Memory B cell (primary cell): ENCODE measurements around the gene TMEM143.
"Not testable (repeated sequence)": the region's sequence is repeated elsewhere in the genome, so short reads cannot be mapped to it uniquely, and the experiment has no call there.

Source experiments
- ATAC-seq: fragments of 150-1000 bp; cut with Tn5 transposase; 2 replicates; pipeline ENCODE4 v1.10.0; 2021; ENCODE audit warnings: low read depth, mild to moderate bottlenecking, moderate library complexity
- DNase-seq, 2 donors: peaks; one replicate each; pipeline ENCODE4 v3.0.0; 2022; ENCODE audit warnings: low spot score in 2 of 2
- H3K27ac Mint-ChIP-seq: one replicate; pipeline ENCODE4 v1.8.0; 2022; ENCODE audit warnings: mild to moderate bottlenecking, moderate library complexity, mixed read lengths
- H3K27me3 Mint-ChIP-seq: one replicate; pipeline ENCODE4 v1.8.0; 2022; ENCODE audit warnings: mixed read lengths
- H3K36me3 Mint-ChIP-seq: one replicate; pipeline ENCODE4 v1.8.0; 2022; ENCODE audit warnings: mild to moderate bottlenecking, mixed read lengths
- H3K4me1 Mint-ChIP-seq: one replicate; pipeline ENCODE4 v1.8.0; 2022; ENCODE audit warnings: mixed read lengths
- H3K4me3 Mint-ChIP-seq: one replicate; pipeline ENCODE4 v1.8.0; 2022; ENCODE audit warnings: mild to moderate bottlenecking, moderate library complexity, mixed read lengths
- H3K9me3 Mint-ChIP-seq: one replicate; pipeline ENCODE4 v1.8.0; 2022; ENCODE audit warnings: mixed read lengths

TMEM143 gene

DNA sequence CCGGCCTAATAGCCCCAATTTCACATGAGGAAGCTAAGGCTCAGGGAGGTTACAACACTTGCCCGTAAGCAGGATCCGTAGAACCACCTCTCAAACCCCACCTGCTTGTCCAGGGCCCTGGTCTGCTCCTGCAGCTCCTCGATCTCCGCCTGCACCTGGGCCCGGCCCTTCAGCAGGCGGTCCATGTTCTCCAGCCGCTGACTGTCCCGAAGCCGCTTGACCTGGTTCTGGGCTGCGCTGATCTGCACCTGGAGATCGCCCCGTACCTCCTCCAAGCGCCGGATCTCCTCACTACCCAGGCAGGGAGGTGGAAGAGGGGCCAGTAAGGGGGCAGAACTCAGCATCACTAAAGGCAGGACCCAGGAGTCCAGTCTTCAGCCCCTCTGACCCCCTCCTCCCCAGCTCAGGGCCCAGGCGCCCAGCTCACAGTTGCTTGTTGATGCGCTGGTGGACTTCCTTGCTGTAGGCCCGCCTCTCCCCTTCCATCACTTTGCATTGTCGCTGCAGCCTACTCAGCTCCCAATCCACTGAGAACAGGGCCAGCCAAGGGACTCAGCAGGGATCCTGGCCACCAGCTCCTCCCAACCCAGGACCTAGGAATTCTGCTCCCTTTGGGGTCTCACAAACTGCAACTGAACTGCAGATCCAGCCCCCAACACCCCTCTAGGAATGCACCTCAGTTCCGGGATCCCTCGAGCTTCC is 45.3 kb downstream of the TMEM143 start:
- peaks cover under 1% of the 10 kb centered on the region for H3K9me3 Mint-ChIP-seq
- ATAC-seq (no peak), DNase-seq (no peak)
- peaks cover under 1% of the 10 kb centered on the region for H3K36me3 Mint-ChIP-seq
- no peak overlapping the region for H3K27ac Mint-ChIP-seq
- no peaks in the 10 kb centered on the region for H3K27me3 Mint-ChIP-seq
- peaks cover 22% of the 10 kb centered on the region for H3K4me1 Mint-ChIP-seq
- no peak overlapping the region for H3K4me3 Mint-ChIP-seq

DNA sequence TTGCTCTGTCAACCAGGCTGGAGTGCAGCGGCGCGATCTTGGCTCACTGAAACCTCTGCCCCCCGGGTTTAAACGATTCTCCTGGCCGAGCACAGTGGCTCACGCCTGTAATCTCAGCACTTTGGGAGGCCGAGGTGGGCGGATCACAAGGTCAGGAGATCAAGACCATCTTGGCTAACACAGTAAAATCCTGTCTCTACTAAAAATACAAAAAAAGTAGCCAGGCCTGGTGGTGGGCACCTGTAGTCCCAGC is 46.1 kb downstream of the TMEM143 start:
- not testable (repeated sequence) for H3K36me3 Mint-ChIP-seq, DNase-seq, H3K27me3 Mint-ChIP-seq, H3K9me3 Mint-ChIP-seq, H3K27ac Mint-ChIP-seq, ATAC-seq, H3K4me3 Mint-ChIP-seq
- H3K4me1 Mint-ChIP-seq = peaks cover 18% of the 10 kb centered on the region

DNA sequence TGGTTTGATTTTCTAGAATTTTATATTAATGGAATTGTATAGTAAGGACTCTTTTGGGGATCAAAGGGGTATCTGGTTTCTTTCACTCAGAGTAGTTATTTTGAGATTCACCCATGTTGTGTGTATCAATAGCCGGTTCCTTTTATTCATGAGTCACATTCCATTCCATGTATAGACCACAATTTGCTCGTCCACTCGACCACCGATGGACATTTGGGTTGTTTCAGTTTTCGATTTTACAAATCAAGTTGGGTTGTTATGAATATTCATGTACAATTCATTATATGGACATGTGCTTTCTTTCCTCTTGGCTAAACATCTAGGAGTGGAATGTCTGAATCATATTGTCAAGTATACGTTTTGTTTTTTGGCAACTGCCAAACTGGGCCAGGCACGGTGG is 48.0 kb downstream of the TMEM143 start:
- Mint-ChIP-seq H3K9me3 (no peaks in the 10 kb centered on the region), H3K27ac (no peak overlapping the region), H3K4me1 (peaks cover 9% of the 10 kb centered on the region), H3K4me3 (no peak overlapping the region), H3K27me3 (peaks cover 2% of the 10 kb centered on the region), H3K36me3 (no peaks in the 10 kb centered on the region)
- DNase-seq (no peak), ATAC-seq (no peak)

DNA sequence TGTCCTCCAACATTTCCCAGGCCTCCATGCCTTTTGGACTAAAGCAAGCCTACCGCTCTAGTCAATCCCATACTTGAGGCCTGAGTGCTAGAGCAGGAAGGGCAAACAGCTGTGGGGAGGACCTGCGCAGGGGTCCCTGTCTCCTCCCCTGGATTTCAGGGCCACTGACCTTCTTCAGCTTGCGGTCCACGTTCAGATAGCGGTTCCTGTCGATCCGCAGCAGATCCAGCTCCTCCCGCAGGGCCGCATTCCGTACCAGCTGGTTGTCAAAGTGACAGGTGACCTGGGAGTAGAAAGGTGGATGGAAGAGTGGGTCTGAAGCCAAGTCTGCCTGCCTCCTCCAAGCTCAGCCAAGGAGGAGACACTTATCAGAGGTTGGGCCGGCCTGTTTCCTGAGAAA is 52.4 kb downstream of the TMEM143 start:
- Mint-ChIP-seq H3K4me1 (no peaks in the 10 kb centered on the region), H3K9me3 (no peaks in the 10 kb centered on the region), H3K27me3 (peaks cover 2% of the 10 kb centered on the region), H3K4me3 (no peak overlapping the region), H3K36me3 (no peaks in the 10 kb centered on the region), H3K27ac (no peak overlapping the region)
- ATAC-seq = no peak
- no peak for DNase-seq

DNA sequence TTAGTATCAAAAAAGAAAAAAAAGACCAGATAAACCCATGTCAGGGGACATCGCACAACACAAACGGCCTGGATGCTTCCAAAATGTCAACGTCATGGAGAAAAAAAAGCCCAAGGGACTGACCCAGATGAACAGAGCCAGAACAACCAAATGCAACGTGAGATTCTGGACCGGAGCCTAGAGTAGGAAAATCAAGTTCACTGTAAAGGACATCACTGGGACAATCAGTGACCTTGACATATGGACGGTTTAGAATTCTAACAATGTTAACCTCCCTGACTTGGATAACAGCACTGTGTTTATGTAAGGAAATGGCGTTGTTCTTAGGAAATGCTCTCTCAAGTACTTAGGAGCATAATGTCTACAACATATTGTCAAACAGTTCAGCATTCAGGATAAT is 53.5 kb downstream of the TMEM143 start:
- no peaks in the 10 kb centered on the region for H3K4me1 Mint-ChIP-seq
- DNase-seq (no peak), ATAC-seq (no peak)
- no peaks in the 10 kb centered on the region for H3K36me3 Mint-ChIP-seq
- H3K4me3 Mint-ChIP-seq = no peak overlapping the region
- H3K27ac Mint-ChIP-seq = no peak overlapping the region
- H3K9me3 Mint-ChIP-seq = no peaks in the 10 kb centered on the region
- H3K27me3 Mint-ChIP-seq = peaks cover 2% of the 10 kb centered on the region

DNA sequence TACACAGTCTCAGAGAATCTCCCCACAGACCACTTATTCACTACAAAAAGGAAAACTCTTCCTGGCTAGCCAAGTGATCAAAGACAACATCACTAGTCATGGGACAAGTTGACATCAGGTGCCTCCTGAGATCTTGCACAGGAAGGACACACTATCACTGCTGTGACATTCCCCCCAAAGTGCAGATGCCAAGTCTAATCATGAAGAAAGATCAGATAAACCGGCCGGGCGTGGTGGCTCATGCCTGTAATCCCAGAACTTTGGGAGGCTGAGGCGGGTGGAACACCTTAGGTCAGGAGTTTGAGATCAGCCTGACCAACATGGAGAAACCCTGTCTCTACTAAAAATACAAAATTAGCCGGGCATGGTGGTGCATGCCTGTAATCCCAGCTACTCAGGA is 54.0 kb downstream of the TMEM143 start:
- not testable (repeated sequence) for DNase-seq, H3K27ac Mint-ChIP-seq, H3K9me3 Mint-ChIP-seq, H3K36me3 Mint-ChIP-seq, H3K27me3 Mint-ChIP-seq, ATAC-seq, H3K4me1 Mint-ChIP-seq, H3K4me3 Mint-ChIP-seq

DNA sequence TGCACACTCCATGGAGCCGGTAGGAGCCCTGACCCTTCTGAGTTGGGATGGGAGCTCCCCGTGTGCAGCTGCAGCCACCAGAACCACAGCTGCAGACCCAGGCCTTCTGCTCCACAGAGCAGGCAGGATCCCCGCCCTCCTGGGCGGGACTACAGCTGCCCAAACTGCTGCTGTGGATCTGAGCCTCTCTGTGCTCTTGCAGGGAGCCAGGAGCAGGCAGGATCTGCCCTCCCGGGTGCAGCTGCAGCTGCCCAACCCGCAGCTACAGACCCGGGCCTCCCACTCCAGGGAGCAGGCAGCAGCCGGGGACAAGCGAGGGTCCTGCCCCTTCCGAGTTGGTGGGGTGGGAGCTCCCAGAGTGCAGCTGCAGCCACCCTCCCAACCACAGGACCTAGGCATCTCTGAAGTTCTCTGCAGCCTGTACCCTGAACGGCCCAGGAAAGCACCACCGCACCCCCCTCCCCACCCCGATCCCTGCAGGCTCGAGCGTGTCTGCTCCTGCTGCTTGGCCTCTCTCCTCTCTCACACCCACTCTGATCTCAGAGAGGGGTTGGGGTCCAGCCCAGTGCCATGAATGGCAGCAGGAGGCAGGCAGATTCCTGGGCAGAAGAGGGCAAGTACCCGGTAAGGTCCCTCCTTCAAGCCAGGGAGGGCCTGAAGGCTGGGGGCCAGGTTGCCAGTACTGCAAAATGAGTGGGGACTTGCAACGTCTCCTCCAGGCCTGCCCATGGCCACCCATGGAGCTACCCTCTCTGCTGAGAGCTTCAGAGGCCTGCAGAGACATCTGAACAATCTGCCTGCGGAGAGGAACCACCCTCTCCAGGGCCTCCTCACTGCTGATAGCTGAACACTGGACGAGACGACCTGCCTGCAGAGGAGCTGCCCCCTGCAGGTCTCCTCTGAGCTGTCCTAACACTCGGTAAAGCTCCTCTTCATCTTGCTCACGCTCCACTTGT is 54.8 kb downstream of the TMEM143 start:
- no peak for DNase-seq
- H3K4me1 Mint-ChIP-seq = no peaks in the 10 kb centered on the region
- no peak for ATAC-seq
- no peak overlapping the region for H3K4me3 Mint-ChIP-seq
- peaks cover 2% of the 10 kb centered on the region for H3K27me3 Mint-ChIP-seq
- no peaks in the 10 kb centered on the region for H3K36me3 Mint-ChIP-seq
- H3K9me3 Mint-ChIP-seq = no peaks in the 10 kb centered on the region
- H3K27ac Mint-ChIP-seq = no peak overlapping the region

DNA sequence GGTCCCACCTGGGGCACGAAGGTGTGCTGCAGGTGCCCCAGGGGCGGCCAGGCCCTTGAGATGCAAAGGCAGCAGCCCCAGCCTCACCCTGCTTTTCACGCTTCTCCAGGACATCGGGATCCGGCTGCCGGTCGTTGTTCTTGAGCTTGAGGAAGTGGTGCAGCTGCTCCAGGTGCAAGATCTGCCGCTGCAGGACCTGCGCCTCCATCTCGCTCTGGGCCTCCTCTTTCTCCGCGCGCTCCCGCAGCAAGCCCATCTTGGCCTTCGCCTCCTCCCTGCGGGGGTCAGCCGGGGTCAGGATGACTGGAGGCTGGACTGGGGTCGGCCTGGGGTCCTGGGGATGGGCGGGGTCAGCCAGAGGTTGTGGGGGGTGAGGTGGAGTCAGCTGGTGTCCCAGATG is 59.9 kb downstream of the TMEM143 start:
- no peak for ATAC-seq
- Mint-ChIP-seq H3K4me3 (no peak overlapping the region), H3K27ac (no peak overlapping the region), H3K36me3 (no peaks in the 10 kb centered on the region), H3K9me3 (no peaks in the 10 kb centered on the region), H3K27me3 (peaks cover under 1% of the 10 kb centered on the region), H3K4me1 (no peaks in the 10 kb centered on the region)
- no peak for DNase-seq

DNA sequence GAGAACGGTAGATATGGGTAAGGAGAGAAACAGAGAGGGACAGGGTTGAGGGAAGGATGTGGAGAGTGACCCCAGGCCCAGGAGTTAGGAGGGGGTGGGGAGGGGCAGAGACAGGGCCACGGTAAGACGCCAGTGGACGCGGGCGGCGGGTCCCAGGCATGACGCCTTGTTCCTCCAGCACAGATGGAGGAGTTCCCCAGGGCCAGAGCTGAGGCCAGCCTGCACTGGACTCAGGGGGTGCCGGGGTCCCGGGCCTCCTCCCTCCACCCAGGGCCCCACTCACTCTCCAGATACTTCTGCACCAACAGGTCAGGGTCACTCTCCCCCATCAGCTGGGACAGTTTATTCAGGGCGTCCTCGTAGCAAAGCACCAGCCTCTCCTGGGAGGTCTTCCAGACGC is 60.4 kb downstream of the TMEM143 start:
- peaks cover 1% of the 10 kb centered on the region for H3K27me3 Mint-ChIP-seq
- H3K27ac Mint-ChIP-seq = no peak overlapping the region
- no peak for ATAC-seq
- no peaks in the 10 kb centered on the region for H3K9me3 Mint-ChIP-seq
- no peaks in the 10 kb centered on the region for H3K36me3 Mint-ChIP-seq
- no peaks in the 10 kb centered on the region for H3K4me1 Mint-ChIP-seq
- DNase-seq = no peak
- H3K4me3 Mint-ChIP-seq = no peak overlapping the region

DNA sequence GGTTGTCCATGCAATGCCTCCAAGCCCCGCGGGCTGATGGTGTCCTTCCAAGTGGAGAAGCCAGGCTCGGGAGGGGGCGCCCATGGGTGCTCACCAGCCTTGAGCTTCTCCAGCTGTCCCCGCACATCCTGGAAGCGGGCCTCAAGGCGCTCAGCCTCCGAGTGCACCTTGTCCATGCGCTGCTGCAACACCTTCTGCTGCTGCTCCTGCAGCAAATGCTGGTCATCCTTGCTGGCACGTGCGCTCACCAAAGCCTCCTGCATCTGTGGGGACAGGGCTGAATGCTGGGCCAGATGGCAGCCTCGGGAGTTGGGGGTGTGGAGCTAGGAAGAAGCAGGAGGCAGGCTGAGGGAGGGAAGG is 61.2 kb downstream of the TMEM143 start:
- ATAC-seq (no peak), DNase-seq (no peak)
- H3K4me3 Mint-ChIP-seq = no peak overlapping the region
- no peak overlapping the region for H3K27ac Mint-ChIP-seq
- peaks cover 1% of the 10 kb centered on the region for H3K27me3 Mint-ChIP-seq
- H3K36me3 Mint-ChIP-seq = no peaks in the 10 kb centered on the region
- H3K4me1 Mint-ChIP-seq = no peaks in the 10 kb centered on the region
- H3K9me3 Mint-ChIP-seq = no peaks in the 10 kb centered on the region

DNA sequence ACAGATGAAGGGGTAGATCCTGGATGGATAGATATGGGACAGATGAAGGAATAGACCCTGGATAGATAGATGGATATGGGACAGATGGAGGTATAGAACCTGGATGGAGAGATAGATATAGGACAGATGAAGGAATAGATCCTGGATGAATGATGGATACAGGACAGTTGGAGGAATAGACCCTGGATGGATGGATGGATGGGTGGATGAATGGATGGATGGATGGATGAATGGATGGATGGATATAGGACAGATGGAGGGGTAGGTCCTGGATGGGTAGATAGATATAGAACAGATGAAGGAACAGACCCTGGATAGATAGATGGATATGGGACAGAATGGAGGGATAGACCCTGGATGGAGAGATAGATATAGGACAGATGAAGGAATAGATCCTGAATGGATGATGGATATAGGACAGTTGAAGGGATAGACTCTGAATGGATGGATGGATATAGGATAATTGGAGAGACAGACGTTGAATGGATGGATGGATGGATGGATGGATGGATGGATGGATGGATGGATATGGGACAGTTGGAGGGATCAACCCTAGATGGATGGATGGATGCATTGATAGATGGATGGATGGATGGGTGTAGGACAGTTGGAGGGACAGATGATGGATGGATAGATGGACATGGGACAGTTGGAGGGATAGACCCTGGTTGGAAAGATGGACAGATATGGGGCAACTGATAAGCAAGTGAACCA is 61.7 kb downstream of the TMEM143 start:
- ATAC-seq (no peak), DNase-seq (no peak)
- no peaks in the 10 kb centered on the region for H3K36me3 Mint-ChIP-seq
- H3K4me3 Mint-ChIP-seq = no peak overlapping the region
- H3K27ac Mint-ChIP-seq = no peak overlapping the region
- H3K9me3 Mint-ChIP-seq = no peaks in the 10 kb centered on the region
- H3K27me3 Mint-ChIP-seq = peaks cover 1% of the 10 kb centered on the region
- H3K4me1 Mint-ChIP-seq = no peaks in the 10 kb centered on the region

DNA sequence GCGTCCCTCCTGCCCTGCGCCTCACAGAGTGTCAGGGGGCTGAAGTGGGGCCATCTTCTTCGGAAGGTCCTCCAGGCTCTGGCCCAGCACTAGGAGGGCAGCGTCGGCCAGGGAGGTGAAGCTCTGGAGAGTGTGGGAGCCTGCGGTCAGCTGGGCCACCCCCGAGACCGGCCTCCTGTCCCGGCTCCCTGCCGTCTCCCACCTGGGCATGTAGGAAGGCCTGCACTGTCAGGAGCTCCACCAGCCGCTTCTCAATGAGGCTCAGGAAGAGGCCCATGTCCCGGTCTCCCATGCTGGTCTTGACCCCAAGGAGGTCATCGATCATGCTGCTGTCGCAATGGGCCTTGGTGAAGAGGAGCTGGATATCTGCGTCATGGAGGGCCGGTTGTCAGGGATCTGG is 65.8 kb downstream of the TMEM143 start:
- H3K9me3 Mint-ChIP-seq = no peaks in the 10 kb centered on the region
- H3K27me3 Mint-ChIP-seq = peaks cover 7% of the 10 kb centered on the region
- no peak for DNase-seq
- peaks cover 2% of the 10 kb centered on the region for H3K36me3 Mint-ChIP-seq
- no peak overlapping the region for H3K27ac Mint-ChIP-seq
- no peaks in the 10 kb centered on the region for H3K4me1 Mint-ChIP-seq
- ATAC-seq = no peak
- no peak overlapping the region for H3K4me3 Mint-ChIP-seq

DNA sequence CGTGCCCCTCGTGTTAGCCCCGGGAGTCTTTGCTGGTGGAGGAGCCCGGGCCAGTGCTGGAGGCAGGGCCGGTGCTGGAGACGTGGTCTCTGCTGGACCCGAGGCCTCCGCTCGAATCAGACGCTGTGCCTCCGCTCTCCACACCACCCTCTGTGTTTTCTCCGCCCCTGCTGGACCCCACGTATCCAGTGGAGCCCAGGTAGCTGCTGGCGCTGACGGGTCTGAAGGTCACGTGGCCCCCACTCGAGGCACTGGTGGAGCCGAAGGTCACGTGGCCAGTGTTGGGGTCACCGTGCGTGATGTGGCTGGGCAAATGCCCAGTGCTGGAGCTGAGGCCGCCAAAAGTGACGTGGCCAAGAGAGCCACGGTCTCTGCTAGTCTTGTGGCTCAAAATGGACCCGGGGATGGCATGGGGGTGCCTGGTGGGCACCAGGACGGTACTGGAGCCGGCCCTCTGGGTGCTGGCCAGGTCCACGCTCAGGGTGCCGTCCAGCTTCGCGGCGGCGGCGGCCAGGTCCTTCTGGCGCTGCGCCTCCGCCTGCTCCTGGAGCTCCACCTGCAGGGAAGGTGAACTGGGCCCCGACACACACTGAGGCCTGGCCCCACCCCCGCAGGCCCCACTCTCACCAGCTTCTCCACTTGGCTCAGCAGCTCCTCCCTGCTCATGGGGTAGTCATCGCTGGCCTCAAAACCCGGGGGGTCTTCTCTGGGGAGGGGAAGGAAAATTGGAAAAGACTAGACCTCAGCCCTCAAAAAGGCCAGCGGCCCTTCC is 66.6 kb downstream of the TMEM143 start:
- Mint-ChIP-seq H3K27me3 (peaks cover 7% of the 10 kb centered on the region), H3K4me1 (no peaks in the 10 kb centered on the region), H3K9me3 (no peaks in the 10 kb centered on the region), H3K4me3 (no peak overlapping the region), H3K27ac (no peak overlapping the region), H3K36me3 (peaks cover 2% of the 10 kb centered on the region)
- DNase-seq = no peak
- no peak for ATAC-seq

DNA sequence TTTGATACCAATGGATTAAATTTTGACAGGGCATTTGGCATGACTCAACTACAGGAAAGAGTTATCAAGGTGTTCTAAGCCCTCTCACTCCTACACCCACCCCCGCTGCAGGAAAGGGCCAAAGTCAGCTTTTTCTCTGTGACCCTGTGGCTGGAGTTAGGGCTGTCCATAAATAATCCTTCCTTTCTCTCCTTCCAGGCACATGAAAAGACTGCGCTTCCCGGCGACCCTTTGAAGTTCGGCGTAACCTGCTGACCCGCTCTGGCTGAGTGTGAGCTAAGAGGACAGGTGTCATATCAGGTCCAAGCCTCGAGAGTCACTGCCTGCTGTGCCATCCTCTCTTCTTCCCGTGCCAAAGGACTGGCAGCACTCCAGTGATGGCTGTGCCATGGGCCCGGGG is 68.3 kb downstream of the TMEM143 start:
- Mint-ChIP-seq H3K4me3 (no peak overlapping the region), H3K4me1 (no peaks in the 10 kb centered on the region)
- ATAC-seq = no peak

More for the DNA sequence above, 68.3 kb downstream of the TMEM143 start:
- Mint-ChIP-seq H3K27ac (no peak overlapping the region), H3K36me3 (peaks cover 2% of the 10 kb centered on the region), H3K9me3 (no peaks in the 10 kb centered on the region), H3K27me3 (peaks cover 7% of the 10 kb centered on the region)
- DNase-seq = no peak
